ENCODE results near the gene ATP5ME. TPM values are rescaled to one million over a fixed set of nuclear protein-coding genes. Genes with fewer than 3 reads are reported as not detected.
A peak's percentile ranks its signal among the peaks of the same experiment; 100 is the strongest.
"Not testable (repeated sequence)": the region's sequence is repeated elsewhere in the genome, so short reads cannot be mapped to it uniquely, and the experiment has no call there.

Gene ATP5ME
- total and polyA plus RNA-seq, 5 experiments from 2014 or later: 146 to 468 (median 420) TPM

GRCh38 chr4:668219-668618, 5.9 kb downstream of the ATP5ME start:
- Mint-ChIP-seq H3K27ac (peak overlapping the region in 1 of 10 donors; percentile 6), H3K4me1 (peaks cover 10 to 26% (median 12%) of the 10 kb centered on the region in 4 donors), H3K36me3 (peaks cover 0 to 26% (median 3%) of the 10 kb centered on the region in 3 donors)
- H3K9me3 Mint-ChIP-seq, H3K4me3 Mint-ChIP-seq, ATAC-seq, POLR2A ChIA-PET, H3K27me3 Mint-ChIP-seq: not testable (repeated sequence)
- DNase-seq: peak in 1 of 10 donors; percentile 37

DNA sequence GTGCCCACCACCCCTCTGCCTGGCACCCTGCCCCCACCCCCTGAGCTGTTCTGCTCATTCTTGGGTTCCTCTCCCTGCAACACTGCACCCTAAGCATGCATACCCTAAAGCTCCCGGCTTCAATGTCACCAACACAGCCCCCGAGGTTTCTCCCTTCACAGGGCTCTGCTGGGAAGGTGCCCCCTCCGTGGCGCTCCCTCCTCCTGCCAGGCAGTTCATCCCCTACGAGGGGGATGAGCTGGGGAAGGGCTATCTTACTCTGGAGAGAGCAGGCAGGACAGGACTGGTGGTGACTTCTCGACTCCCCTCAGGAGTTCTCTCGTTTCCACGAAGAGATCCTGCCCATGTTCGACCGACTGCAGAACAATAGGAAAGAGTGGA, 6.5 kb downstream of the ATP5ME start:
- Mint-ChIP-seq H3K9me3 (no peaks in the 10 kb centered on the region), H3K27ac (peak overlapping the region in 3 of 10 donors; percentile 37 to 91 (median 67)), H3K36me3 (peaks cover 0 to 21% (median 3%) of the 10 kb centered on the region in 3 donors), H3K27me3 (no peaks in the 10 kb centered on the region), H3K4me1 (peaks cover 11 to 25% (median 12%) of the 10 kb centered on the region in 4 donors), H3K4me3 (peak overlapping the region in 1 of 10 donors; percentile 4)
- POLR2A ChIA-PET: no interaction called here
- no peak for ATAC-seq
- DNase-seq: peak in 1 of 10 donors; percentile 28

DNA sequence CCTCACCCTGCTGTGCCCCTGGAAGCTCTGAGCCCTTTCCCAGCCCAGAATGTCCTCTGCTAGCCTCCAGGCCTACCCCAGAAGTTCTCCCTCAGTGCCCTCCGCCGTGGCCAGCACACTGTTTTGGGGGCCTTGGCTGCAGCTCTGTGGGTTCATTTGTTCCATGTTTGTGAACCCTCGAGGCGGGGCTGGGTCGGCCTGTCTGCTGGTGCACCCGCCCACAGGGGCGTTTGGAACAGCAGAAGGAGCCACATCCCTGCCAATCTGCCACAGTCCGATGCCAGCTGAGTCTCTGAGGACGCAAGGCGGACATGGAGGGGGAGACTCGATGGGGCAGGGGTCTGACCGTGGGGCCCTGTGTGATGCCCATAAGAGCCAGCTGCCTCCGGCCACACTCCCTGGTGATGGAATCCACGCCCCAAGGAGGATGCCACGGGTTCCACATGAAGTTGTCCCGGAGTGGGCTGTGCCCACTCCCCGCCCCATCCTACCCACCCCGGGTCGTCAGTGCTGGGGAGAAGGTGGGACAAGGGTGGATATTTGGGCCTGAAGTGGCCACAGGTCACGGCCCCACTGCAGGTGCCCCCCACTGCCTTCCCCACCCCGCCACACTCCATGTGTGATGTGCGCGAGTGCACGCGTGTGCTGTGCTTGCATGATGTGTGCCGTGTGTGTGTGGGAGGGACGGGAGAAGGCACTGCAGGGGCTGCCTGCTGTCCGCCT, 7.1 kb downstream of the ATP5ME start:
- DNase-seq: peak in 1 of 10 donors; percentile 52
- peak overlapping the region in 1 of 10 donors; percentile 40 for H3K27ac Mint-ChIP-seq
- no peaks in the 10 kb centered on the region for H3K27me3 Mint-ChIP-seq
- peak overlapping the region in 1 of 10 donors; percentile 20 for H3K4me3 Mint-ChIP-seq
- H3K4me1 Mint-ChIP-seq: peaks cover 11 to 26% (median 12%) of the 10 kb centered on the region in 4 donors
- no peak for ATAC-seq
- H3K36me3 Mint-ChIP-seq: peaks cover 0 to 16% (median 0%) of the 10 kb centered on the region in 3 donors
- POLR2A ChIA-PET: no interaction called here
- H3K9me3 Mint-ChIP-seq: no peaks in the 10 kb centered on the region

DNA sequence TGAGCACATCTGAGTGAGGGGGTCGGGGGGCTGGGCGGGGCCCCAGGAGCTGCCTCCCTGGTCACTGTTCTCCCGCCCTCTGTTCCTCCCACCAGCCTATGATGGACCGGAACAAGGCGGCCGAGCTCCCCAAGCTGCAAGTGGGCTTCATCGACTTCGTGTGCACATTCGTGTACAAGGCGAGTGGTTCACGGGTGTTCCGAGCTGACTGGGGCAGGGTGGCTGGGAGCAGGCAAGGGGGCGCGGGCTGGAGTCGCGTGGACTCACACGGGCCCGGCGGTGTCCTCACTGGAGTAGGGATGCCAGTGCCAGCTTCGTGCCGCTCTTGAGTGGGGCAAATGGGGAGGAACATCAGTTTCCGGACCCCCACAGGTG, 7.7 kb downstream of the ATP5ME start:
- Mint-ChIP-seq H3K27ac (peak overlapping the region in 1 of 10 donors; percentile 40), H3K27me3 (no peaks in the 10 kb centered on the region), H3K4me1 (peaks cover 11 to 30% (median 12%) of the 10 kb centered on the region in 4 donors), H3K36me3 (peaks cover 0 to 10% (median 0%) of the 10 kb centered on the region in 3 donors), H3K4me3 (no peak overlapping the region), H3K9me3 (no peaks in the 10 kb centered on the region)
- POLR2A ChIA-PET: no interaction called here
- no peak for DNase-seq
- ATAC-seq: no peak

- Mint-ChIP-seq H3K36me3 (peaks cover 0 to 7% (median 0%) of the 10 kb centered on the region in 3 donors), H3K4me3 (peak overlapping the region in 1 of 10 donors; percentile 17), H3K9me3 (no peaks in the 10 kb centered on the region), H3K4me1 (peaks cover 11 to 31% (median 13%) of the 10 kb centered on the region in 4 donors), H3K27me3 (no peaks in the 10 kb centered on the region), H3K27ac (peak overlapping the region in 3 of 10 donors; percentile 16 to 19 (median 18))
- peak in 1 of 10 donors; percentile 52 for DNase-seq
- no peak for ATAC-seq
- POLR2A ChIA-PET: no interaction called here
These were observed 8.2 kb downstream of the ATP5ME start for GRCh38 chr4:665751-666435.

- Mint-ChIP-seq H3K9me3 (no peaks in the 10 kb centered on the region), H3K36me3 (peaks cover 0 to 3% (median 0%) of the 10 kb centered on the region in 3 donors), H3K4me3 (peak overlapping the region in 8 of 10 donors; percentile 12 to 89 (median 52)), H3K27me3 (no peaks in the 10 kb centered on the region), H3K27ac (peak overlapping the region in 4 of 10 donors; percentile 16 to 92 (median 26)), H3K4me1 (peaks cover 11 to 34% (median 15%) of the 10 kb centered on the region in 4 donors)
- DNase-seq (peak in 2 of 10 donors; percentile 4 to 63), ATAC-seq (no peak)
- POLR2A ChIA-PET: interaction anchor here (0.6 to 3.7 kb wide), 3 partner anchors 8 to 267 kb away, joined by 3 to 58 read pairs (median 5); partner anchors contain the start of genes ATP5ME, GAK, MYL5 and TMEM175
These were observed 8.7 kb downstream of the ATP5ME start for GRCh38 chr4:665381-665750.

- Mint-ChIP-seq H3K36me3 (peaks cover 0 to 5% (median 4%) of the 10 kb centered on the region in 3 donors), H3K9me3 (no peaks in the 10 kb centered on the region), H3K4me1 (peaks cover 11 to 34% (median 17%) of the 10 kb centered on the region in 4 donors), H3K27me3 (no peaks in the 10 kb centered on the region), H3K27ac (peak overlapping the region; percentile 68 to 95 (median 91)), H3K4me3 (peak overlapping the region; percentile 80 to 93 (median 86))
- ATAC-seq: no peak
- DNase-seq: peak in 2 of 10 donors; percentile 1 to 6
- POLR2A ChIA-PET: interaction anchor here (0.6 to 3.7 kb wide), 10 partner anchors 9 to 267 kb away, joined by 3 to 58 read pairs (median 3); partner anchors contain the start of genes ATP5ME, GAK, MYL5 and TMEM175
These were observed 9.3 kb downstream of the ATP5ME start for GRCh38 chr4:664713-665231.

GRCh38 chr4:663438-664428, 10.3 kb downstream of the ATP5ME start:
- Mint-ChIP-seq H3K36me3 (peaks cover 0 to 5% (median 4%) of the 10 kb centered on the region in 3 donors), H3K27me3 (no peaks in the 10 kb centered on the region), H3K27ac (peak overlapping the region; percentile 68 to 95 (median 91)), H3K4me3 (peak overlapping the region; percentile 80 to 93 (median 86)), H3K9me3 (no peaks in the 10 kb centered on the region), H3K4me1 (peaks cover 11 to 34% (median 19%) of the 10 kb centered on the region in 4 donors)
- peak; percentile 68 to 91 (median 82) for DNase-seq
- POLR2A ChIA-PET: interaction anchor here (0.6 to 3.7 kb wide), 10 partner anchors 10 to 326 kb away, joined by 3 to 58 read pairs (median 3); partner anchors contain the start of genes ATP5ME, GAK, MYL5 and TMEM175
- peak; percentile 89 to 90 for ATAC-seq

DNA sequence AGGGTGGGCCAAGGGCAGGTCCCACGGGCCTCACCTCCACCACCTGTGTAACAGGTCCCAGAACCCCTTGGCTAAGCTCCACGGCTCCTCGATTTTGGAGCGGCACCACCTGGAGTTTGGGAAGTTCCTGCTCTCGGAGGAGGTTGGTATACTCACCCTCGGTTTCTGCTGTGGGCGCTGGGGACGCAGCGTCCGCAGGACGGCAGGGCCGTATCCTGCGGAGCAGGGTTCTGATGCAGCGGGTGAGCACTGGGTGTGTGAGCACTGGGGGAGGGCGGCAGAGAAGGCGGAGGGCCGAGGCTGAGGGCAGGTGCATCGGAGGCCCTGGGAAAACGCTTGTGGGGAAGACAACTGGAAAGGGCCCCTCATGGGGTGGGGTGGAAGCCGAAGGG, 11.0 kb downstream of the ATP5ME start:
- DNase-seq: peak in 1 of 10 donors; percentile 29
- Mint-ChIP-seq H3K4me3 (peak overlapping the region; percentile 76 to 91 (median 84)), H3K27me3 (no peaks in the 10 kb centered on the region), H3K36me3 (peaks cover 0 to 5% (median 4%) of the 10 kb centered on the region in 3 donors), H3K4me1 (peaks cover 11 to 34% (median 19%) of the 10 kb centered on the region in 4 donors), H3K27ac (peak overlapping the region in 9 of 10 donors; percentile 41 to 94 (median 82)), H3K9me3 (no peaks in the 10 kb centered on the region)
- POLR2A ChIA-PET: interaction anchor here (0.6 to 3.7 kb wide), 4 partner anchors 11 to 588 kb away, joined by 3 to 58 read pairs (median 6); partner anchors contain the start of genes ATP5ME and MYL5
- ATAC-seq: peak; percentile 1 to 14

- Mint-ChIP-seq H3K27me3 (no peaks in the 10 kb centered on the region), H3K9me3 (no peaks in the 10 kb centered on the region), H3K4me3 (peak overlapping the region; percentile 60 to 91 (median 80)), H3K36me3 (peaks cover 0 to 5% (median 4%) of the 10 kb centered on the region in 3 donors), H3K27ac (peak overlapping the region in 6 of 10 donors; percentile 43 to 81 (median 66)), H3K4me1 (peaks cover 11 to 34% (median 17%) of the 10 kb centered on the region in 4 donors)
- DNase-seq (peak in 1 of 10 donors; percentile 53), ATAC-seq (no peak)
- POLR2A ChIA-PET: interaction anchor here (0.6 to 3.7 kb wide), 3 partner anchors 11 to 588 kb away, joined by 3 to 58 read pairs (median 5); partner anchors contain the start of genes ATP5ME and MYL5
These were observed 12.0 kb downstream of the ATP5ME start for GRCh38 chr4:661881-662761.

Data from naive thymus-derived CD8-positive, alpha-beta T cell (primary cell).